DMS53 treated with DMSO at 0.1 percent for 48 hours (cell line): ENCODE data around the gene ADAD2.

Experiments used
- DNase-seq: peaks from one replicate; lab custom pipeline; 2025; ENCODE audit not compliant: unreplicated experiment; lab: John Stamatoyannopoulos, UW

The ADAD2 gene

GRCh38 chr16:84190731-84191388 is at the start of gene ADAD2:
Gene ADAD2, plus strand, starts transcription at chr16:84191157. Its CDS starts 74 bp downstream, at chr16:84191231.
- no peak for DNase-seq

DNA sequence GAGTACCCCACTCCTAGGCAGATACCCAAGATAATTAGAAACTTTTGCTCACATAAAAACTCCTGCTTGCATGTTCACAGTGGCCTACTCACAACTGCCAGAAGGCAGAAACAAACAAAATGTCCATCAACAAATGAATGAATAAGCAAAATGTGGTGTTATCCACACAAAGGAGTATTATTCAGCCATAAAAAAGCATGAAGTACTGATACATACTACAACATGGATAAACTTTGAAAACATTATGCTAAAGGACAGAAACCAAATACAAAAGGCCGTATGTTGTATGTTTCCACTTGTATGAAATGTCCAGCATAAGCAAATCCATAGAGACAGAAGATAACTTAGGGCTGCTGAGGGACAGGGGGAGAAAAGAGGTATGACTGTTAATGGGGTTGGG is 47.9 kb upstream of the ADAD2 start:
- DNase-seq, result no peak

DNA sequence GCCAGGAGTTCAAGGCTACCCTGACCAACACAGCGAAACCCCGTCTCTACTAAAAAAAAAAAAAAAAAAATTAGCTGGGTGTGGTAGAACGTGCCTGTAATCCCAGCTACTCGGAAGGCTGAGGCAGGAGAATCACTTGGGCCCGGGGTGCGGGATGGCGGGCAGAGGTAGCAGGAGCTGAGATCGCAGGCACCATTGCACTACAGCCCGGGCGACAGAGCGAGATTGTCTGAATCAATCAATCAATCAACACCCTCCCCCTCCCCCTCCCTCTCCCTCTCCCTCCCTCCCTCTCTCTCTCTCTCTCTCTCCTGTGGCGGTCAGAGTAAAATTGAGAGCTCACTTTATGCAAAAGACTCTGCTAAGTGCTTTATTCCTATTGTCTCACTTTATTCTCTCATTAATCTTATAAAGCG is 47.2 kb upstream of the ADAD2 start:
- no peak for DNase-seq

DNA sequence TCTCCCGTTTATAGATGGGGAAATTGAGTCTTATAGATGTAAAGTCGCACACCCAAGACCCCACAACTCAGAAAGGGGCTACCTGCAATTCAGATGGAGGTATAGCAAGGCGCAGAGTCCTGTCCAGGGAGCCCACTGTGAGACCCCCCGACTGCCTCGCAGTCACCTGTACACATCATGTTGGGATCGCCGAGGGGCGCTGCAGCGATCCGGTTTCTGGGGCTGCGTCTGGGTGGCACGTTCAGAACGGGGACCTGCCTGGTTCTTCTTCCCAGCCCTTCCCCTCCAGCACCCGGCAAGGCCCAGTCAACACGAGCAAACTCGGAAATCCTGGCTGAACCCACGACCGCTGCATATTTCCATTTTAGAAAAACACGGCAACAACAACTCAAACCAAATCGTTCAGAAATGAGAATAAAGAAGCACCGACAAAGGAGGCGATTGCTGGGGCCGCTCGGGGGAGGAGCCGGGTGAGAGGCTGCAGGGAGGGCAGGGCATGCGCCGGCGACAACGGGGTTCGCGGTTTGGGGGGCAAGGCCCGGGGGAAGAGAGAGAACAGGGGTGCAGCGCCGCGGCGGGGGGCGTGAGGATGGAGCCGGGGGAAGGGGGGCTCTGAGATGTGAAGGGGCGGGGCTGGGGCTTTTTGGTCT is 46.6 kb upstream of the ADAD2 start:
- DNase-seq, result peak; percentile 20

DNA sequence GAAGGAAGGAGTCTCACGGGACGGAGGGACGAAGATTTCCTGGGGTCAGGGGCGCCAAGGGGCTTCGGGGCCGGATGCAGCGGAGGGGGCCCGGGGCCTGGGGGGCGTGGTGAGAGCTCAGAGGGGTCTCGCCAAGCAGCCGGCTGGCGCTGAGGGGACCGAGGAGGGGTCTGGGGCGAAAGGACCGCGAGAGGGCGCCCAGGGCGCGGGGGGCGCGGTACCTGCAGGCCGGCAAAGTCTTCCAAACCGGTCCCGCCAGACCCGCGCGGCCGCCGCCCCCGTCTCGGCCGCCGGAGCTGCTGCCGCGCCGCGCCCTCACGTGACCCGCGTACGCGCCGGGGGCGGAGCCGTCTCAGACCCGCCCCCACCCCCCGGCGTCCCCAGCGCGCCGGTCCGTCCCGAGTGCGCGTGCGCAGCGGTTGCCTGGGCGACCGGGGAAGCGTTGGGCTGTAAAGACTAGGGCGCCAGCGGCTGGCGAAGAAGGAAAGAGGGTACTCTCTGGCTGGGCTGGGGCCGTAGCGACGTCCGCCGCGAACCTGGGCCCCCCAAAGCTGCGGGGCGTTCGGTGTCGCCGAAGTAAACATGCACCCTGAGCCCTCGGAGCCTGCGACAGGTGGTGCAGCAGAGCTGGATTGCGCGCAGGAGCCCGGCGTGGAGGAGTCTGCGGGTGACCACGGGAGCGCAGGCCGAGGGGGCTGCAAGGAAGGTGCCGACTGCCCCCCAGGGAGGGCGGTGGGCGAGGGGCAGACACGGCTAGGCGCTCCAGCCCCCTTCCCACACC is 45.9 kb upstream of the ADAD2 start, which contains the start of the genes DNAAF1 and HSDL1:
TSS of gene DNAAF1 (plus strand) at position 450 of the 781 bp plus-strand sequence. CDS start at position 583, 133 bp downstream.
TSS of gene HSDL1 (minus strand) at position 319 of the 781 bp plus-strand sequence. CDS start 13,856 bp downstream, outside the sequence.
- DNase-seq, result peak; percentile 53

GRCh38 chr16:84150926-84151325 is 40.0 kb upstream of the ADAD2 start:
- no peak for DNase-seq

- no peak for DNase-seq
Measured at GRCh38 chr16:84153660-84154214, 37.2 kb upstream of the ADAD2 start.

DNA sequence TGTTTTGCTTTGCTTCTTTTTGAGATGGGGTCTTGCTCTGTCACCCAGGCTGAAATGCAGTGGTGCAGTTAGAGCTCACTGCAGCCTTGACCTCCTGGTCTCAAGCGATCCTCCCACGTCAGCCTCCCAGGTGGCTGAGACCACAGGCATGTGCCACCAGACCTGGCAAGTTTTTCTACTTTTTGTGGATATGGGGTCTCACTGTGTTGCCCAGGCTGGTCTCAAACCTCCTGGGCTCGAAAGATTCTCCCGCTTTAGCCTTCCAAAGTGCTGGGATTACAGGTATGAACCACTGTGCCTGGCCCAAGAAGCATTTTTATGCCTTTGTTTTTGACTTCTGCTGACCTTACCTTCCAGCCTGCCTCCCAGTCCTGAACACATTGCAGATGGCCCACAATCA is 35.7 kb upstream of the ADAD2 start:
- no peak for DNase-seq

DNA sequence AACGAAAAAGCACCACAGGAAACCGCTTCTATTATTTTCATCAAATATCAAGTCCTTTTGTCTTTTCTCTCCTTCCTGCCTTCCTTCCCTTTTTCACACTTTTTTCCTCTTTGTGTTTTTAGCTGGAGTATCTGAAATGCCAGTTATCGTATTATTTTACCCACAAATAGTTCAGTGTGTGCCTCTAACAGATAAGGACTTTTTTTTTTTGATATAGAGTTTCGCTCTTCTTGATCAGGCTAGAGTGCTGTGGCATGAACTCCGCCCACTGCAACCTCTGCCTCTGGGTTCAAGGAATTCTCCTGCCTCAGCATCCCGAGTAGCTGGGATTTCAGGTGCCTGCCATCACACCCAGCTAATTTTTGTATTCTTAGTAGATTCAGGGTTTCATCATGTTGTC is 35.2 kb upstream of the ADAD2 start:
- no peak for DNase-seq

- DNase-seq, result no peak
Measured at GRCh38 chr16:84156342-84156784, 34.6 kb upstream of the ADAD2 start.

GRCh38 chr16:84159007-84159406 is 31.9 kb upstream of the ADAD2 start:
- no peak for DNase-seq

DNA sequence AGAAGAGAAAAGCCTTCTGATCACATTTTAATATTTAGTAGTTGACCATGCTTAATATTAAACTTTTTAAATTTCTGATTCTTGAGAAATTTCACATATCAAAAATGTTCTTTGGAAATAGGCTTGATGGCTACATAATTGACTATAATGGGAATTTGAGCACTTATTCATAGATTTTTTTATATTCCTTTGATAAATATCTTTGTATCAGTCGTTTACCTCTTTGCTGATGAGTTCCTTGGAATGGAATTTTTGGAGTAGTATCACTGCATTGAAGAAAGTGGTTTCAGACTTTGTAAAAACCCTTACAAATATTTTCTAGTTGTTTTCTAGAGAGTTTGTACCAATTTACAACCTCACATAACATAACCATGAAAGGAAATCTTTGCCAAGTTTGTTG is 31.2 kb upstream of the ADAD2 start:
- no peak for DNase-seq

DNA sequence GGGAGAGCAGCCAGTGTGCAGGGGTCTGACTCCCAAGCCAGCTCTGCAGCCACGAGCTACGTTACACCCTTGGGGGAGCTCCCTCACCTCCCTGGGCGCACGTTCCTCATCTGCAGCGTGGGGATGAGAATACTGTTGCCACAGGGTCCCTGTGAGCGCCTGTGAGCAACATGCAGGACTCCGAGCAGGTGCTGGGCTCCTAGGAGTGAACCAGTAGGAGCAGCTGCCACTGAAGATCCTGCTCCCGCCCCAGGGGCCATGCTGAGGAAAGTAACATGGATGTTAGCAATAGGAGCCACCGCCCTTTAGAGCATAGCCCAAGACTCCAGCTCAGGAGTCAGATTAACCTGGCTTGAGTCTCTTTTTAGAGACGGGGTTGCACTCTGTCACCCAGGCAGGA is 29.9 kb upstream of the ADAD2 start:
- DNase-seq, result no peak

- DNase-seq, result no peak
Measured at GRCh38 chr16:84161801-84162200, 29.2 kb upstream of the ADAD2 start.

DNA sequence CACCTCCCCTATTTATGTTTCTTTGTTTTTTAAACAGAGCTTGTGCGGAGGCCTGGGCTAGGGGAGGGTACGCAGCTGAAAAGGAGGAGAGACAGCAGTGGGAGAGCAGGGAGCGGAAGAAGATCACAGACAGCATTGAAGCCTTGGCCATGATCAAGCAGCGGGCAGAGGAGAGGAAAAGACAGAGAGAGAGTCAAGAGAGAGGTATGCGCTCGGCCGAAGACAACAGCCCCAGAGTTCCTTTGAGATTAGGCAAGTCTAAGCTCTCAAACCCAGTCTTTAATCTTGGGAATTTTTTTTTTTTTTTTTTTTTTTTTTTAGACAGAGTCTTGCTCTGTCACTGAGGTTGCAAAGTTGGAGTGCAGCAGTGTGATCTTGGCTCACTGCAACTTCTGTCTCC is 25.2 kb upstream of the ADAD2 start:
- DNase-seq, result no peak

GRCh38 chr16:84166796-84167695 is 23.9 kb upstream of the ADAD2 start:
- no peak for DNase-seq

- DNase-seq, result no peak
Measured at GRCh38 chr16:84169765-84170310, 21.1 kb upstream of the ADAD2 start.

- no peak for DNase-seq
Measured at GRCh38 chr16:84174396-84174795, 16.6 kb upstream of the ADAD2 start.

DNA sequence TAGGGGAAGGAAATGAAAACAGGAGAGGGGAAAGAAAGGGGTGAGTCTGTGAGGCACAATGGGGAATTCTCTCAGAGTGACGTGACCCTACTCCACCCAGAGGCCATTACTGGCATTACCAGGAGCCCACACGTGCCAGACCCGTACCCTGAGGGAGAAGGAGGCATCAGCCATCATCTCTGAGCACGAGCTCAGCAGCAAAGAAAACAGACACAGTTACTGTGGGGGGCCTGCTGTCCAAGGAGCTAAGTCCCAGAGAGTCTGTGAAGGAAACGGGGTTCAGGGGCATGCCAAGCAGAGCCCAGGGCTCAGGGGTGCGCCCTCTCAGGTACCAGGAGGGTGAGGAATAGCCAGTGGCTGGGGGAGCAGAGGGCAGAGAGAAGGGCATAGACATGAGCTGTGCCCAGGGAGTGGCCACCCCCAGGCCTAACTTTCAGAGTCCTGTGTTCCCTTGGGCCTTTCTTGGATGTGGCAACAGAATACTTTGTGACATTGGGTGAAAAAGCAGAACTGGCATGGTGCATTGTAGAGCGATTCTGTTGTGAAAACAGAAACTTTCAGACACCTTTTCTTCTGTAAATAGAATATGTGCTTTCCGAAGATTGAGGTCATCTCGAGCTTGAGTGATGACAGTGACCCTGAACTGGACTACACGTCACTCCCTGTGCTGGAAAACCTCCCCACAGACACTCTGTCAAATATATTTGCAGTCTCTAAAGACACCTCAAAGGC is 15.4 kb upstream of the ADAD2 start:
- DNase-seq, result no peak
